ENCODE data around the gene STAG1. TPM values are rescaled to one million over a fixed set of nuclear protein-coding genes. Genes with fewer than 3 reads are reported as not detected.
"Not testable (repeated sequence)": the region's sequence is repeated elsewhere in the genome, so short reads cannot be mapped to it uniquely, and the experiment has no call there.

STAG1 gene
- total and polyA plus RNA-seq, 4 donors = 11.0 to 68.6 (median 38.4) TPM

DNA sequence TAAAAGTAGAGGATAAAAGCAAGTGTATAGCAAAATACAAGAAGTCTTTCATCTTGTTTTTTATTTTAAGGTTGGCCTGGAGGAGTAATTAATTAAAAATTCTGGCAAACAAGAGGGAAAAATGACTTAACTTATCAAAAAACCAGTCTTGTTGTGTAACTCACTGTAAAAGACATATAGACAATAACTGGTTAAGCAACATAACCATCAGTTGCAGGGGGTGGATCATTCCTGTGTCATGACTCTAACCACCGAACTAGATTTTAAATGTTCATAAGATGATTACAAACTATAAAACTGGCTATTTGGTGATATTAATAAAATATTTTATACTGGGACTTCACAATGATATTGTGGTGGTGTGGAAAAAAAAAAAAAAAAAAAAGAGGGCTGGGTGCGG lies 130.6 kb downstream of the STAG1 start:
- Histone ChIP-seq H3K4me1 (ENCODE audit: control insufficient read depth in 1 of 2, insufficient read depth in 2 of 2, low read length in 2 of 2) (no peaks in the 10 kb centered on the region), H3K27me3 (ENCODE audit: control insufficient read depth in 1 of 2, insufficient read depth in 2 of 2, low read length in 1 of 2) (no peaks in the 10 kb centered on the region), H3K27ac (ENCODE audit: low read depth in 1 of 2, low read length in 2 of 2) (no peak overlapping the region), H3K4me3 (ENCODE audit: low read length in 2 of 2) (no peak overlapping the region), H3K36me3 (ENCODE audit: control insufficient read depth in 1 of 2, insufficient read depth in 2 of 2, low read length in 1 of 2) (no peaks in the 10 kb centered on the region), H3K9me3 (ENCODE audit: control insufficient read depth, low read length) (no peaks in the 10 kb centered on the region)
- DNase-seq (no peak), ATAC-seq (ENCODE audit: low FRiP score) (no peak)
- 68 to 69% methylated on average over 2 of the region's 2 CpGs for WGBS, 2 donors
- intact Hi-C loops (cut with DNase I) = no loop called here

- H3K4me1 ChIP-seq (ENCODE audit: control insufficient read depth in 1 of 2, insufficient read depth in 2 of 2, low read length in 2 of 2) = no peaks in the 10 kb centered on the region
- no peak overlapping the region for H3K4me3 ChIP-seq (ENCODE audit: low read length in 2 of 2)
- no peak for ATAC-seq (ENCODE audit: low FRiP score)
- H3K27ac ChIP-seq (ENCODE audit: low read depth in 1 of 2, low read length in 2 of 2) = no peak overlapping the region
- H3K36me3 ChIP-seq (ENCODE audit: control insufficient read depth in 1 of 2, insufficient read depth in 2 of 2, low read length in 1 of 2) = no peaks in the 10 kb centered on the region
- intact Hi-C loops (cut with DNase I) = no loop called here
- H3K27me3 ChIP-seq (ENCODE audit: control insufficient read depth in 1 of 2, insufficient read depth in 2 of 2, low read length in 1 of 2) = no peaks in the 10 kb centered on the region
- H3K9me3 ChIP-seq (ENCODE audit: control insufficient read depth, low read length) = no peaks in the 10 kb centered on the region
- no peak for DNase-seq
Measured at GRCh38 chr3:136620436-136620835, 131.7 kb downstream of the STAG1 start.

- ATAC-seq (ENCODE audit: low FRiP score); intact Hi-C loops (cut with DNase I): not testable (repeated sequence)
- 79 to 85% methylated on average over 6 of the region's 6 CpGs for WGBS, 2 donors
Measured at GRCh38 chr3:136617969-136618525, 134.1 kb downstream of the STAG1 start.

DNA sequence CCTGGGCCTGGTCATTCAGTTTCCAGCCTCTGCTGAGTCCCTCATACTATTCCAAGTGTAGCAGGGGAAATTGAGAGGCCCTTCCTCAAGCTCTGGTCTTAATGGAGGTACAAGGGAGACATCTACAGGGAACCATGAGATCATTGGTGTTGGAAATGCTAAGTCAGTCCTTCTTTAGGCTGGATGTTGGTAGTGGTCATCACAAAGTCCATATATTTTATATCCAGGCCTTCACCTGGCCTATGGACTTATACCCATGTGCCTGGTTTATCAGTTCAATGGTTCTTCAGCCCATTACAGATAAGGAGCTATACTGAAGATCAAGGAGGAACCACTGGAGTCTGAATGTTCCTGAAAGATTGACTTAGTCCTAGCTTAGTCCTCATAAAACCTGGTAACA lies 135.0 kb downstream of the STAG1 start:
- Histone ChIP-seq H3K4me1 (ENCODE audit: control insufficient read depth in 1 of 2, insufficient read depth in 2 of 2, low read length in 2 of 2) (no peaks in the 10 kb centered on the region), H3K27ac (ENCODE audit: low read depth in 1 of 2, low read length in 2 of 2) (no peak overlapping the region), H3K9me3 (ENCODE audit: control insufficient read depth, low read length) (no peaks in the 10 kb centered on the region), H3K36me3 (ENCODE audit: control insufficient read depth in 1 of 2, insufficient read depth in 2 of 2, low read length in 1 of 2) (no peaks in the 10 kb centered on the region), H3K4me3 (ENCODE audit: low read length in 2 of 2) (no peak overlapping the region), H3K27me3 (ENCODE audit: control insufficient read depth in 1 of 2, insufficient read depth in 2 of 2, low read length in 1 of 2) (no peaks in the 10 kb centered on the region)
- no peak for ATAC-seq (ENCODE audit: low FRiP score)
- no peak for DNase-seq
- intact Hi-C loops (cut with DNase I) = no loop called here

More at GRCh38 chr3:136617969-136618525, 134.1 kb downstream of the STAG1 start:
- H3K4me1 ChIP-seq (ENCODE audit: control insufficient read depth in 1 of 2, insufficient read depth in 2 of 2, low read length in 2 of 2); DNase-seq; H3K36me3 ChIP-seq (ENCODE audit: control insufficient read depth in 1 of 2, insufficient read depth in 2 of 2, low read length in 1 of 2); H3K27ac ChIP-seq (ENCODE audit: low read depth in 1 of 2, low read length in 2 of 2); H3K27me3 ChIP-seq (ENCODE audit: control insufficient read depth in 1 of 2, insufficient read depth in 2 of 2, low read length in 1 of 2); H3K4me3 ChIP-seq (ENCODE audit: low read length in 2 of 2); H3K9me3 ChIP-seq (ENCODE audit: control insufficient read depth, low read length): not testable (repeated sequence)

- Histone ChIP-seq H3K36me3 (ENCODE audit: control insufficient read depth in 1 of 2, insufficient read depth in 2 of 2, low read length in 1 of 2) (peaks cover 0 to 2% of the 10 kb centered on the region in 2 donors), H3K27me3 (ENCODE audit: control insufficient read depth in 1 of 2, insufficient read depth in 2 of 2, low read length in 1 of 2) (no peaks in the 10 kb centered on the region), H3K4me1 (ENCODE audit: control insufficient read depth in 1 of 2, insufficient read depth in 2 of 2, low read length in 2 of 2) (no peaks in the 10 kb centered on the region), H3K4me3 (ENCODE audit: low read length in 2 of 2) (no peak overlapping the region), H3K9me3 (ENCODE audit: control insufficient read depth, low read length) (no peaks in the 10 kb centered on the region), H3K27ac (ENCODE audit: low read depth in 1 of 2, low read length in 2 of 2) (no peak overlapping the region)
- DNase-seq (no peak), ATAC-seq (ENCODE audit: low FRiP score) (no peak)
- intact Hi-C loops (cut with DNase I) = no loop called here
- WGBS, 2 donors = 30 to 35% methylated on average over 2 of the region's 2 CpGs
Measured at GRCh38 chr3:136612512-136612911, 139.7 kb downstream of the STAG1 start.

DNA sequence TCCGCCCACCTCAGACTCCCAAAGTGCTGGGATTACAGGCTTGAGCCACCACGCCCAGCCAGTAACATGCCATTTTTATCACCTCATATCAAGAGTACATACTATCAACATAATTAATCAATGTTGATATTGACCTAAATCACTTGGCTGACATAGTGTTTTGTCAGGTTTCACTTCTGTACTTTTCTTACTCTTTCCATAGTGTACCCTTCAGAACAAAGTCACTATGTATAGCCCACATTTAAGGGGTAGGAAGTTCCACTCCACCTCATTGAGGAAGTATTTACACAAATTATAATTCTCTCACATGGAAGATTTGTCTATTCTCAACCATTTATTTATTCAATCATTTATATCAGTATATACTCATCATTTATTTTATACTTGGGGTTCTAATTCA lies 145.2 kb downstream of the STAG1 start:
- H3K36me3 ChIP-seq (ENCODE audit: control insufficient read depth in 1 of 2, insufficient read depth in 2 of 2, low read length in 1 of 2) = peaks cover 0 to 2% of the 10 kb centered on the region in 2 donors
- no peaks in the 10 kb centered on the region for H3K9me3 ChIP-seq (ENCODE audit: control insufficient read depth, low read length)
- no peak overlapping the region for H3K4me3 ChIP-seq (ENCODE audit: low read length in 2 of 2)
- 91 to 96% methylated on average over 2 of the region's 2 CpGs for WGBS, 2 donors
- H3K27me3 ChIP-seq (ENCODE audit: control insufficient read depth in 1 of 2, insufficient read depth in 2 of 2, low read length in 1 of 2) = no peaks in the 10 kb centered on the region
- no peaks in the 10 kb centered on the region for H3K4me1 ChIP-seq (ENCODE audit: control insufficient read depth in 1 of 2, insufficient read depth in 2 of 2, low read length in 2 of 2)
- ATAC-seq (ENCODE audit: low FRiP score) (no peak), DNase-seq (no peak)
- no peak overlapping the region for H3K27ac ChIP-seq (ENCODE audit: low read depth in 1 of 2, low read length in 2 of 2)
- intact Hi-C loops (cut with DNase I) = no loop called here

GRCh38 chr3:136606216-136606615 lies 146.0 kb downstream of the STAG1 start:
- H3K27me3 ChIP-seq (ENCODE audit: control insufficient read depth in 1 of 2, insufficient read depth in 2 of 2, low read length in 1 of 2); H3K9me3 ChIP-seq (ENCODE audit: control insufficient read depth, low read length); H3K4me1 ChIP-seq (ENCODE audit: control insufficient read depth in 1 of 2, insufficient read depth in 2 of 2, low read length in 2 of 2); H3K27ac ChIP-seq (ENCODE audit: low read depth in 1 of 2, low read length in 2 of 2); ATAC-seq (ENCODE audit: low FRiP score); intact Hi-C loops (cut with DNase I); H3K4me3 ChIP-seq (ENCODE audit: low read length in 2 of 2); H3K36me3 ChIP-seq (ENCODE audit: control insufficient read depth in 1 of 2, insufficient read depth in 2 of 2, low read length in 1 of 2); DNase-seq: not testable (repeated sequence)
- 96 to 97% methylated on average over 7 of the region's 7 CpGs for WGBS, 2 donors

DNA sequence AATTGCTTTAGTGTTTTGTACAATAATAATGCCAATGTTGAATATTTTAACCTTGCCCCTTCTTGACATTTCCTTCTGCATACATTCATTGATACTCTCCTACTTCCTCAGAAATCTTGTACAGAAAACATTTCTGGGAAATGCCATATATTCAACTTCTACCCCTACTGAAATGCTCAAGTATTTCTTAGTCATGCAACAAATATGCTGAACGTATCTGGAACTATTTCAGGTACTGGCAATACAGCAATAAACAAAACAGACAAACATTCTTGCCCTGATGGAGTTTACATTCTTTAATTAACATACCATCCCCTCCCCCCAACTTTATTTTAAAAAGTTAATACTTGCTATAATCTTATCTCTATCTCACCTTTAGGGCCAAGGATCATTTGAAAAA lies 147.2 kb downstream of the STAG1 start:
- no peaks in the 10 kb centered on the region for H3K9me3 ChIP-seq (ENCODE audit: control insufficient read depth, low read length)
- WGBS, 2 donors = 24 to 32% methylated on average over 1 of the region's 1 CpG
- intact Hi-C loops (cut with DNase I) = no loop called here
- peaks cover 0 to 2% of the 10 kb centered on the region in 2 donors for H3K36me3 ChIP-seq (ENCODE audit: control insufficient read depth in 1 of 2, insufficient read depth in 2 of 2, low read length in 1 of 2)
- DNase-seq (no peak), ATAC-seq (ENCODE audit: low FRiP score) (no peak)
- no peak overlapping the region for H3K27ac ChIP-seq (ENCODE audit: low read depth in 1 of 2, low read length in 2 of 2)
- H3K4me3 ChIP-seq (ENCODE audit: low read length in 2 of 2) = no peak overlapping the region
- H3K4me1 ChIP-seq (ENCODE audit: control insufficient read depth in 1 of 2, insufficient read depth in 2 of 2, low read length in 2 of 2) = no peaks in the 10 kb centered on the region
- H3K27me3 ChIP-seq (ENCODE audit: control insufficient read depth in 1 of 2, insufficient read depth in 2 of 2, low read length in 1 of 2) = no peaks in the 10 kb centered on the region

DNA sequence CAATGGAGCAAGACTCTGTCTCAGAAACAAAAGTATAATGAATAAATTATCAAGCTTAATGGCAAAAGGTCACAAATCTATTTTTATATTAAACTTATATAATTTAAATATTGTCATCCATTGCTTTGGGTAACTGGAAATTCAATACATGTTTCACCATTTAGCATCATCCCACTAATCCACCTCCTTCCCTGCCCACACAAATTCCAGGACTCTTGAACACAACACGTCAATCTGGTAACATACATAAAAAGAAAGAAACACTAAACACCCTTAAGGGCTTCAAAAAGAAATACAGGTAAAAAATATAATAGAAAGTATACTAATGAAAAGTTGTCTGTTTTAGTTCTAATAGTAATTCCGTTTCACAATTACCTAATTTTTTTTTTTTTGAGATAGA lies 149.4 kb downstream of the STAG1 start:
- 77% methylated on average over 2 of the region's 2 CpGs for WGBS, 2 donors

More for the DNA sequence above, 149.4 kb downstream of the STAG1 start:
- intact Hi-C loops (cut with DNase I) = no loop called here
- Histone ChIP-seq H3K4me1 (ENCODE audit: control insufficient read depth in 1 of 2, insufficient read depth in 2 of 2, low read length in 2 of 2) (no peaks in the 10 kb centered on the region), H3K4me3 (ENCODE audit: low read length in 2 of 2) (no peak overlapping the region), H3K9me3 (ENCODE audit: control insufficient read depth, low read length) (no peaks in the 10 kb centered on the region), H3K27me3 (ENCODE audit: control insufficient read depth in 1 of 2, insufficient read depth in 2 of 2, low read length in 1 of 2) (no peaks in the 10 kb centered on the region), H3K27ac (ENCODE audit: low read depth in 1 of 2, low read length in 2 of 2) (no peak overlapping the region), H3K36me3 (ENCODE audit: control insufficient read depth in 1 of 2, insufficient read depth in 2 of 2, low read length in 1 of 2) (no peaks in the 10 kb centered on the region)
- ATAC-seq (ENCODE audit: low FRiP score) (no peak), DNase-seq (no peak)
